Fibroblast of villous mesenchyme (primary cell): ENCODE measurements around the gene RASAL2. TPM values are rescaled to one million over a fixed set of nuclear protein-coding genes. Genes with fewer than 3 reads are reported as not detected.

Experiments used
- DNase-seq: peaks from one replicate; pipeline ENCODE4 v3.0.0-alpha.2; 2010; ENCODE audit warnings: low read depth
- H3K4me3 ChIP-seq: 2 replicates; pipeline ENCODE4 v1.5.1; 2011; ENCODE audit warnings: low read depth, mild to moderate bottlenecking, low read length
- total RNA-seq: library from RNA; depleted of rRNA; stranded (reverse); fragments of >200 nt; gene quantifications from 2 replicates; pipeline ENCODE4 v1.2.3, GENCODE V29; 2012
- TF ChIP-seq, protein P1 (sequence below): IDR thresholded peaks from 2 replicates; pipeline ENCODE4 v1.5.1; 2012; ENCODE audit warnings: low read depth, mild to moderate bottlenecking, low read length; ENCODE audit not compliant: insufficient read depth

The RASAL2 gene
- total RNA-seq, 1 donor, result 40.6 TPM

DNA sequence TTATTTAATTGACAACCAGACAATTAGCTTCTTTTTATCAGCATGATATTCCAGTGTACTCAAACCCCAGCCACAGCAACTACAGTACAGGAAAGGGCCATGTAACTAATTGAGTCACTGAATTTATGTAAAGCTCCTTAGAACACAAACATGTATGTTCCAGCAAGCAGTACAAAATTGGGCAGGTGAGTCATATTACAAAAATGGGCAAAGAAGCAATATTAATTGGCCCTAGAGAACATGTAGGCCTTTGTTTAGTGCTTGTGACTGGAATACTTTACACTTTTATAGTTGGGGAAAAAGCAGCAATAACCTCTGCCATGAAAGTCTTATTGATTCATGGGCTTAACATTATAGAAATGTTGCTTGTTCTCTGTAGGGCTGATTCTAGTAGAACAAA is 371.1 kb downstream of the RASAL2 start:
- H3K4me3 ChIP-seq, result no peak overlapping the region
- TF ChIP-seq, protein P1, sequence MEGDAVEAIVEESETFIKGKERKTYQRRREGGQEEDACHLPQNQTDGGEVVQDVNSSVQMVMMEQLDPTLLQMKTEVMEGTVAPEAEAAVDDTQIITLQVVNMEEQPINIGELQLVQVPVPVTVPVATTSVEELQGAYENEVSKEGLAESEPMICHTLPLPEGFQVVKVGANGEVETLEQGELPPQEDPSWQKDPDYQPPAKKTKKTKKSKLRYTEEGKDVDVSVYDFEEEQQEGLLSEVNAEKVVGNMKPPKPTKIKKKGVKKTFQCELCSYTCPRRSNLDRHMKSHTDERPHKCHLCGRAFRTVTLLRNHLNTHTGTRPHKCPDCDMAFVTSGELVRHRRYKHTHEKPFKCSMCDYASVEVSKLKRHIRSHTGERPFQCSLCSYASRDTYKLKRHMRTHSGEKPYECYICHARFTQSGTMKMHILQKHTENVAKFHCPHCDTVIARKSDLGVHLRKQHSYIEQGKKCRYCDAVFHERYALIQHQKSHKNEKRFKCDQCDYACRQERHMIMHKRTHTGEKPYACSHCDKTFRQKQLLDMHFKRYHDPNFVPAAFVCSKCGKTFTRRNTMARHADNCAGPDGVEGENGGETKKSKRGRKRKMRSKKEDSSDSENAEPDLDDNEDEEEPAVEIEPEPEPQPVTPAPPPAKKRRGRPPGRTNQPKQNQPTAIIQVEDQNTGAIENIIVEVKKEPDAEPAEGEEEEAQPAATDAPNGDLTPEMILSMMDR, result no peak
- peak; percentile 45 for DNase-seq

GRCh38 chr1:178467837-178468236 is 373.9 kb downstream of the RASAL2 start:
- no peak for DNase-seq
- no peak overlapping the region for H3K4me3 ChIP-seq
- TF ChIP-seq, protein P1, result no peak

DNA sequence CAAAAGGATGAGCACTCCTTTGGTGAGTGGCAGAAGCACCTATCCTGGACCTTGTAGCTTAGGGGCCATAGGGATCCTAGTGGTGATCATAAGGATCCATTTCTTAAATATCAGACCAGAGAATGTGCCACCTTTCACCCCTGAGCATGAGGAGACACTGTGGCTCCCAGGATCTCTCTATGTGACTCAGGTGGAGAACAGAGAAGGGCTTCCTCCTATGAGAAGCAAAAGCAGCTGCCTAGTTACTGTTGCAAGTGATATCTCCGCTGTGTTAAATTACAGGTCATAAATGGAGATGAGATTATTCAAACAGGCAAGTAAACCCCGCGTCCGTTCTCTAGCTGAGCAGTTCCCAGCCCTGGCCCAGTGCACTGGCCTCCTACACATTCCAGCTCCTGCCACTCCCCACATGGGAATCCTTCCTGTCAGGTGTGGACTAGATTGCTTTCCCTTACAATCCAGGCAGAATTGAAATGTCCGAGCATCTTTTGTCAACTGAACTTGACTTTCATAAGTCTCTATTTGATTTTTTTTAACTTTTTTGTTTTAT is 376.6 kb downstream of the RASAL2 start:
- TF ChIP-seq, protein P1, result no peak
- no peak overlapping the region for H3K4me3 ChIP-seq
- peak; percentile 14 for DNase-seq

DNA sequence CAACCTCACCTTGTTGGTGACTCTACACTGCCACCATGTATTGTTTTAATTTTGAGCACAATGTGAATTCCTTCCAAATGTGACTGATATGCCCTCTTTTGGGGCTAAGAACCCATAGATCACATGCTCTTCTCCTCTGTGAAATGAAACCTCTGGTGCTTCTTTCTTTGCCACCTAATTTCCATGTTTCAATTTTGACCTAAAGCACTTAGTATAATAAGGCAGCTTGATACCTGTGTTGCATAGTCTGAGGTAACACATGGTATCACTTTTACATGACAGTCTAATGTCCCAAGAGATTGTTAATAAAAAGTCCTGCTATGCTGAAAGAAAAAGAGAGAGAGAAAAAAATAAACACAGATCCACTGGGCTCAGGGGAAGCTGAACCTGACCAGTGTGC is 378.6 kb downstream of the RASAL2 start:
- no peak overlapping the region for H3K4me3 ChIP-seq
- DNase-seq, result no peak
- TF ChIP-seq, protein P1, result no peak

- H3K4me3 ChIP-seq, result no peak overlapping the region
- no peak for DNase-seq
- TF ChIP-seq, protein P1, result no peak
Measured at GRCh38 chr1:178477373-178477772, 383.5 kb downstream of the RASAL2 start.

GRCh38 chr1:178477841-178478240 is 383.9 kb downstream of the RASAL2 start:
- no peak overlapping the region for H3K4me3 ChIP-seq
- no peak for DNase-seq
- TF ChIP-seq, protein P1, result no peak

GRCh38 chr1:178483251-178483957 is 389.5 kb downstream of the RASAL2 start:
- TF ChIP-seq, protein P1, result no peak
- no peak for DNase-seq
- H3K4me3 ChIP-seq, result no peak overlapping the region
